HG02759 (cell line): ENCODE measurements around the gene HMGN1.
A peak's percentile ranks its signal among the peaks of the same experiment; 100 is the strongest.

Experiments
- ATAC-seq: cut with Tn5 transposase; IDR thresholded peaks from one replicate; pipeline ENCODE4 v1.9.1; 2021; ENCODE audit warnings: mild to moderate bottlenecking, moderate library complexity; ENCODE audit not compliant: unreplicated experiment

The HMGN1 gene

DNA sequence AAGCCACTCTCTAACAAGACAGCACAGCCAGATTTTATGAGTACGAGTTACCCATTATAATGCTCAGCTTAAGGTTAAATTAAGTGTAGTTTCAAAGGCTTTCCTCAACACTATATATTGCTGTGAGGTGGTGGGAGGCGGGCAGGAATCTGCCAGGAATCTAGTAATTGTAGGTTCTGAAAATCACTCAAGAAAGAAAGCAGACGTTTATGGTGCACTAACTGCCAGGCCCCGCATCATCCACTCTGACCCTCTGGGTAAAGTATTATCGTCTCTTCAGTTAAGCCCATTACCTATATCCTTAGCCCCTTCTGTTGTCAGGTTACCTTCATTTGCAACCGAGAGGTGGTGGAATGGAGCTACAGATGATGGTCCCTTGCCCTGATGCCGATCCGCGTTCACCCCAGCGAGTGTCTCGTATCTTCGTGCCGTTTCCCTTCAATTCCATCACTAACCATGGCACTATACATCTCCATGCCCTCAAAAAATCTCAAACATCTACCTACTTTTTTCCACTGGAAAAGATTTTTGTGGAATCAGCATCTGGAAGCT is 12.4 kb downstream of the HMGN1 start:
- no peak for ATAC-seq

DNA sequence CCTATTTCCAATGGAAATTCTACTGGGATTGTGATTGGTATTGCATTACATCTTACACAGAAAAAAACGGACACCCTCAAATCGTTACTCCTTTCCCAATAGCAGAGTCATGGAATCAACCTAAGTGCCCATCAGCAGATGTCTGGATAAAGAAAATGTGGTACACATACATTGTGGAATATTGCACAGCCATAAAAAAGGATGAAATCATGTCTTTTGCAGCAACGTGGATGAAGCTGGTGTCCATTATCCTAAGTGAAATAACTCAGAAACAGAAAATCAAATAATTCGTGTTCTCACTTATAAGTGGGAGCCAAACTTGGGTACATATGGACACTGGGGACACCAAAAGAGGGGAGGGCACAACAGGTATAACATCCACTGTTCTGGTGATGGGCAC is 14.3 kb downstream of the HMGN1 start:
- no peak for ATAC-seq

DNA sequence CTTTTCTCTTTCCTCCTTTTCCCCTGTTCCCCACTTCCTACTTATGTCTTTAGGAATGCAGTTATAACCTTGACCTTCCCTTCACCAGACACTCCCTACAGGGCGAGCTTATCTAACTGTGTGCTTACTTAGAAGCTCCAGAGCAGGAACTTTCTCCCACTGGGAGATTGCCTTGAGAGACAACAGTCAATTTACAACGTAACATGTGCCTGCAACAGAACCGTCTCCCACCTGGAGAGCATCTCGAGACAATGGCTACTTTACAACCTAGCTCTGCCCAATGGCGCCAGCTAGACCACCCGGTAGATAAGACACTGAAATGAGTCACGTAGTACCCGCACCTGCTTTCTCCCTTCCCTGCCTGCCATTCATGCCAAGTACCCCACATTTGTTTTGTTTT is 16.7 kb downstream of the HMGN1 start:
- no peak for ATAC-seq

DNA sequence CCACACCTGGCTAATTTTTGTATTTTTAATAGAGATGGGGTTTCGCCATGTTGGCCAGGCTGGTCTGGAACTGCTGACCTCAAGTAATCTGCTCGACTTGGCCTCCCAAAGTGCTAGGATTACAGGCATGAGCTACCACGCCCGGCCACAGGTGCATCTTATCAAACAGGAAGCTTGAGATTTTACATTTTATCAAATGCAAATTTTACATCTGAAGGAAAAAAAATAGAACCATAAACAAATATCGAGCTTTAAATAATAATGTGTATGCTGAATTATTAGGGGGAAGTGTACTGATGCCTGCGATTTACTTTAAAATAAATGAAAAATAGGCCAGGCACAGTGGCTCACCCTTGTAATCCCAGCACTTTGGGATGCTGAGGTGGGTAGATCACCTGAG is 18.9 kb downstream of the HMGN1 start:
- no peak for ATAC-seq

DNA sequence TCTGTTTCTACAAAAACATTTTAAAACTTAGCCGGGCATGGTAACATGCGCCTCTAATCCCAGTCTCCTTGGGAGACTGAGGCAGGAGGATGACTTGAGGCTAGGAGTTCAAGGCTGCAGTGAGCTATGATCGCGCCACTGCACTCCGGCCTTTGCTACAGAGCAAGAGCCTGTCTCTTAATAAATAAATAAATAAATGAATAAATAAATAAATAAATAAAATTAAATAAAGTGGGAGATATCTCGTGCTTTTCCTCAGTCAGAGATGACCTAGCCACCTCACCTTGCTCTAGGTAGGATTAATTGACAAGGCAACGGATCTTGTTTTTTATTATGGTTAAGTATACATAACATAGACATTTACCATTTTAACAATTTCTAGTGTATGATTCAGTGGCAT is 21.2 kb downstream of the HMGN1 start:
- ATAC-seq: no peak

DNA sequence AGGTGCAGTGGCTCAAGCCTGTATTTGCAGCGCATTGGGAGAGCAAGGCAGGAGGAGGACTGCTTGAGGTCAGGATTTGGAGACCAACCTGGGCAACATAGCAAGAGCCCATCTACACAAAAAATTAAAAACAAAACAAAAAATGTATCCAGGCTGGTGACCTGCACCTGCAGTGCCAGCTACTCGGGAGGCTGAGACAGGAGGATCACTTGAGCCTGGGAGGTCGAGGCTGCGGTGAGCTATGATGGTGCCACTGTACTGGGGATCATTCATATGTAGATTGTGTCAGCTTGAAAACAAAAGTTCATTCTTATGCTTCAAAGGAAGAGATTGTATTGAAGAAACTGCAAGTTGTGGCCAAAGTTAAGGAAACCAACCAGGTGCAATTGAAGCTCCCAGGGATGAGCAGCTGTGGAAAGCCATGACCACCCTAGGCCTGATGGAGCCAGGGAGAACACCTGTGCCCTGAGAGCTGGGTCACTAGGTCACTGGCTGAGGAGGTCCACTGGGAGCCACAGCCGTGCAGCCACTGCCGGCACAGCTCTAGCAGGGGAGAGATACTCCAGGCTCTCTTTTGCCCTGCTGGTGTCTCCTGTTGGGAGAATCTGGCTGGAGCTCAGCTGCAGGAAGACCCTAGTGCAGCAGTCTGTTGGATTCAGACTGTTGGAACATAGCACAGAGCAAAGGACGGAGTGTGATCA is 22.1 kb downstream of the HMGN1 start:
- no peak for ATAC-seq

DNA sequence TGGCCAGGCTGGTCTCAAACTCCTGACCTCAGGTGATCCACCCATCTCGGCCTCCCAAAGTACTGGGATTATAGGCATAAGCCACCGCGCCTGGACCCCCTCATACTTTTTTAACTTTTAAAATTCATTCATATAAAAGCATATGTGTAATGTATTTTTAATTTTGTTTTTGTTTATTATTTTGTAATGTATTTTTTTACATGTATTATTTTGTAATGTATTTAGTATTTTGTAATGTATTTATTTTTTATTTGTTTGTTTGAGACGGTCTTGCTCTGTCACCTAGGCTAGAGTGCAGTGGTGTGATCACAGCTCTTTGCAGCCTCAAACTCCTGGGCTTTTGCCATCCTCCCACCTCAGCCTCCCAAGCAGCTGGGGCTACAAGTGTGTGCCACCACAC is 23.4 kb downstream of the HMGN1 start:
- no peak for ATAC-seq

DNA sequence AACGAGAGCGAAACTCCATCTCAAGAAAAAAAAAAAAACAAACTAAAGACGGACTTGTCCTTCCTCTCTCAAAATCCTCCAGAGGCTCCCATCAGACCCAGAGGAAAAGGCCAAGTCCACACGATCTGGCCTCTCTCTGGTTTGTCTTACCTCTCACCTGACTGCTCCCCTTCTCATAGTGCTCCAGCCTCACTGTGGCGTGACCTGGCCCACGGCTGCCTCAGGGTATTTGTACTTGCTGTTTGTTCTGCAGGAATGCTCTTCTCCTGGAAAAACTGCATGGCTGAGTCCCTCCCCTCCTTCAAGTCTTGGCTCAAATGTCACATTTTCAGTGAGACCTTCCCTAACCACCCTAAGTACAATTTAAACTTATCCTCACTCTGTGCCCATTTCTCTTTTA is 27.5 kb downstream of the HMGN1 start:
- no peak for ATAC-seq

DNA sequence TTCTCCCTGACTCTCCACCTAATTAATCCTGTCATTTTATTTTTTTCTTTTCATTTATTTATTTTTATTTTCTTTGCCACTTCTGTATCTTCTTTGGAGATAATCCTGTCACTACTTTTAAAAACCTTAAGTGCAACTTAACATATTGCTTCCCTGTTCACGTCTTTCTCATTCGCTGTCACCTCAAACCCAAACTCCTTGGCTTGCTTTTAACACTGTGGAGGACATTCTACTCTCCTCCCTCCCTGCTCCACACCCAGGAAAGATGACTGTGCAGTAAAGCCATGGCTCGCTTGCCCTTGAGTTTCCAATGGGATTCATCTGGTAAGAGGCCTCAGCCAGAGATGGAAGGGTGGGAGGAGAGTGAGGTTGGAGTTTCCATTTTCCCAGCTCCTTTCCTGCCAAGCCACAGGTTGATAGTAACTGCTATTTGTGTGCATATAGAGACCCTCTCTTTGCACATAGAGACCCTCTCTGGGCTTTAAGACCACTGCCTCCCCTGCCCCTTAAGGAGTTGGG is 29.0 kb downstream of the HMGN1 start:
- ATAC-seq: no peak

DNA sequence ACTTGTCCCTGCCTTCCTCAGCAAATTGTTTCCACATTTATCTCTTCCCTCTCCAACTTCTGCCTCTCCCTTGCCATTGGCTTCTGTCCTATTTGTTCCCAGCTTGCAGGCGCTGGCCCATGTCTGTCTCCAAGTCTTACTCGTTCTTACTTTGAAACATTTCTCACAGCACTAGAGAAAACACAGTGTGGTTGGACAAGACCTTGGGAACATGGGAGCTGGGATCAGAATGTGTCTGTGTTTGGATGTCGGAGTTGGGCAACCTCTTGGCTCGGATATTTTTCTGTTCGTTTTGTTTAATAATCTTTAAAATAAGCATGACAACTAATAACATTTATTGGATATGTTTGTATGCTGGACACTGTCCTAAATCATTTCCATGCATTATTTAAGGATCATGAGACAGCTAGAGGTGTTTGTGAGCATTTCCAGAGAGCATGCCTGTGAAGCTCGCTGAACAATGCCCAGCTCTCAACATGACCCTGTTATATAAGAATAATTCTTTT is 29.6 kb downstream of the HMGN1 start:
- ATAC-seq: no peak

DNA sequence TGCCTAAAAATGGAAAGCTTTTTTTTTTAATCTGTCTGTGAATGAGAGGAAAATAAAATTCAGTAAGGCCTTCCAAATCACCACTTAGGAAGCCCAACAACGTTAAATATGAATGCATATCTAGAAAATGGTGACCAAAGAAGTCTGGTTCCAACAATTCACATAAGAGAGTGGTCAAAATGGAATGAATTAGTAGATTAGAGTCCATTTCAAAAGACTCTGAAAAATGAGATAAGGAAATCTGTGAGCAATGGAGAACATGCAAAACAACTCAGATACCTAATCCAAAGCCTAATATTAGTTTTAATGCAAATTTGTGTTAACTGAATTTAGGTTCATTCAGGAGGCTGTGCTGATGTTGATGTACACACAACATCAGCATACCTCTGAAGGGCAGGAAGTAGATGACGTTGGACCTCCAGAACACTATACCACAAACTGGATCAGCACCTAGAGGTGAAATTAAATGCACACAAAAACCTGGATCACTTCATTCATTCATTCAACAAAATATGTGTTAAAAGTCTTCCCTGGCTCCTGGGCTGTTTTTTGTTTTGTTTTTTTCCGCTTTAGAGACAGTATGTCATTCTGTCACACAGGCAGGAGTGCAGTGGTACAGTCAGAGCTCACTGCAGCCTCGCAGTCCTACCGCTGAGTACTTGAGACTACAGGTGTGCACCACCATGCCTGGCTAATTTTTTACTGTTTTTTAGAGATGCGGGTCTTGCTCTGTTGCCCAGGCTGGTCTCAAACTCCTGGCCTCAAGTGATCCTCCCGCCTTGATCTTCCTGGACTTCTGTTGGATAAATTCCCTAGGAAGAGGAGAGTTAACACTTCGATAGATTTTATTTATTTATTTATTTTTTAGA is 30.6 kb downstream of the HMGN1 start:
- ATAC-seq: no peak

DNA sequence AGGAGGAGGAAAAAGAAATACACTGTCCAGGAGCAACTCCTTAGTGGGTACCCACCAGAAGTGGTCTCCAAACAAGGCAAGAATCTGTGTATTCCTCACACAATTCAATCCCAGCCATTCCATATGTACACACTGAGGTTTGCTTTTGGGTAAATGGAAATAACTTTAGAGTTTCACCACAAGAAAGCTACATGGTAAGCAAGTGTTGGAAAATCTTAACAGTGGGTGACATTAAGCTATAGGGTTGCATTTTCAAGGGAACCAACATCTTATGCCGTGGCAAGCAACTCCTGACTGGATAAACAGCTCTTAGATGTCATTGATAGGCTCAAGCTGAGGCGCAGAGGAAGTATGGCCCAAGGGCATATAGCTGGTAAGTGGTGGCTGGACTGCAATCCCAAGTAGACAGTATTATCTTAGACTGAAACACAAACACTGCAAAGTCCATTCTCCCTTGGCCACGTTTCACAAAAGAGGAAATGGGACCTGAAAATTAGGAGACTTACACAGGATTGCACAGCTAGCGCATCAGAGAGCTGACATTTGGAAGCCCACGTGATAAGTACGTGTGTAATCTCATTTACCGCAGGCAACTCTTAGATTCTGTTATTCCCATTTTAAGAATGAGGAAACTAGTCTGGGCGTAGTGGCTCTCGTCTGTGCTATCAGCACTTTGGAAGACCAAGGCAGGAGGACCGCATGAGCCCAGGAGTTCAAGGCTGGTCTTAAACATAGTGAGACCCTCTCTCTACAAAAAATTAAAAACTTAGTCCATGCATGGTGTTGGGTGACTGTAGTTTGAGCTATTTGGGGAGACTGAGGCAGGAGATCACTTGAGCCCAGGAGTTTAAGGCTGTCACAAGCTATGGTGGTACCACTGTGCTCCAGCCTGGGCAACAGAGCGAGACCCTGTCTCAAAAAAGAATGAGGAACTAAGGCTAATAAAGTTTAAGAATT is 31.5 kb downstream of the HMGN1 start:
- no peak for ATAC-seq

DNA sequence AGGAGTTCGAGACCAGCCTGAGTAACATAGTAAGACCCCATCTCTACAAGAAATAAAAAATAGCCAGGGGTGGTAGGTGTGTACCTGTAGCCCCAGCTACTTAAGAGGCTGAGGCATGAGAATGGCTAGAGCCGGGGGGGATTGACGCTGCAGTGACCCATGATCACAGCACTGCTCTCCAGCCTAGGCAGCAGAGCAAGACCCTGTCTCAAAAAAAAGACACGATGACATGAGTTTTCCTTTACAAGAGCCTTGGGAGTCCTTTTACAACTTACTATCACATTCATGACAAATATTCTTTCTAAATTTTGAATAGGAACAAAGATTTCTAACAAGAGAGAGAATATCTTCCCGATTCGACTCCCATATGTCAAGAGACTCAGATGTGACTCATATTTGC is 32.2 kb downstream of the HMGN1 start:
- no peak for ATAC-seq

DNA sequence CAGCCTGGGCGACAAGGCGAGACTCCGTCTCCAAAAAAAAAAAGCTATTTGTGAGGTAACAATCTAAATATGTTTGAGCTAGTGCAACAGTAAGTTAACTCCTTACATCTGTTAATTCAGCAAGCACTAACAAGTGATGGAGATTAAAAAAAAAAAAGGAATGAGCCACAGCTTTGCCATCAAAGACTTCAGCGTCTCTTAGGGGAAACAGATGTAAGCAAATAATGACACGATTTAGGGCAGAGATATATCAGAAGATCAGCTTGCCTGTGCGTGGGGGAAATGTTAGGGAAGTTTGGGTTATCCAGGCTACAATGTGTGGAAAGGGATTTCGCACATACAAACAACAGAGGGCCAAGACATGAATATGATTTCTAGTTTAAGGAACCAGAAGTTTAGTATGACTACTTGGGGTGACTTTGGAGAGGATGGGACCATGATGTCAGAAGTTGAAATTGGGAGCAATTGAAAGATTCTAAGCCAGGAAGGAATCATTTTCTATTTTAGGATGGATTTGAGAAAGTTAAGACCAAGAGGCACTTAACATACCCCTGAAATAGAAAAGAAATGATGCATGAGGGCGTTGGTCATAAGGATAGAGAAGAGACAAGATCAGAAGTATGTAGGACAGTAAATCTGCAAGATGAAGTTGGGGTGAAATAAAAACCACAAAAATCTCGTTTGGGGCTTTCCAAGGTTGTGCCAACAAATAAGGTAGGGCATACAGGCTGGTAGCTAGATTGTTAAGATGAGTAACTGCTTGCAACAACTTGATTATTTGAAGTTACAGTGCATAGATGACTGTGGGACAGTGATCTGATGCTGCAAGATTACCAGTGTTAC is 33.1 kb downstream of the HMGN1 start:
- no peak for ATAC-seq

DNA sequence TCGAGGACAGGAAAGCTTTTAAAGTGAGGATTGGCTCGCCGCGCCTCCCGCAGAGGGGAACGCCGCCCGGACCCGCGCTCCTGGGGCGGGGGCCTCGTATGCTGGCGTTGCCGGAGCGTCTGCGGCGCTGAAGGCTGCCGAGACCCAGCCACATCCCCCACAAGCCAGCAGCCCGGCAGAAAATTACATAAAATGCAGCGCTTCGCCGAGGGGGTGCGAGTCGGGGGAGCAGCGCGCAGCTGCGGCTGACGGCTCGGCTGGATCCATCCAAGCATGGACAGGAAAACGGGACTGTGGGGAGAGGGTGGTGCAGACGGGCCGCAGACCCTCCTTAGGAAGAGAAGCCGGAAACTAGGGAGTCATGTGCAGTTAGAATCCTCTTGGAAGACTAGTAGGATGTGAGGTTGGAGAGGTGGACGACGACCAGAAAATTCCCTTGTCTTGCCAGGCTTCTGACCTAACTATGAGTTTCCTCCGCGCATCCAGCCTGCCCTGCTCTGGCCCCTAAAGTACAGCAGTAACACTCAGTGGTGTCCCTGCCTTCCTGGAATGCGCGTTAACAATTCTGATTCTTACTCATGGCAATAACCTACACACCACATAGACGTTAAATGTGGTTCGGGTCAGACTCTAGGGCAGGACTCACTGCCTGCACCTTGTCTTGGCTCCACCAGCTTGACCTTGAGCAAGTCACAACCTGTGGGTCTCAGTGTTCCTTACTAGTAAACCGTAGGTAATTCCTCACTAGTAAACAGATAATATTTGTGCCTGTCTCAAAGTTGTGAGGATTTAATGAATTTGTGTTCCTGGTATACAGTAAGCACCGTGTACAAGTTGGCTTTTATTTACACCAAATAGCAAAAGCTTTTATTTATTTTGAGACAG is 34.5 kb downstream of the HMGN1 start:
- peak; percentile 14 for ATAC-seq

DNA sequence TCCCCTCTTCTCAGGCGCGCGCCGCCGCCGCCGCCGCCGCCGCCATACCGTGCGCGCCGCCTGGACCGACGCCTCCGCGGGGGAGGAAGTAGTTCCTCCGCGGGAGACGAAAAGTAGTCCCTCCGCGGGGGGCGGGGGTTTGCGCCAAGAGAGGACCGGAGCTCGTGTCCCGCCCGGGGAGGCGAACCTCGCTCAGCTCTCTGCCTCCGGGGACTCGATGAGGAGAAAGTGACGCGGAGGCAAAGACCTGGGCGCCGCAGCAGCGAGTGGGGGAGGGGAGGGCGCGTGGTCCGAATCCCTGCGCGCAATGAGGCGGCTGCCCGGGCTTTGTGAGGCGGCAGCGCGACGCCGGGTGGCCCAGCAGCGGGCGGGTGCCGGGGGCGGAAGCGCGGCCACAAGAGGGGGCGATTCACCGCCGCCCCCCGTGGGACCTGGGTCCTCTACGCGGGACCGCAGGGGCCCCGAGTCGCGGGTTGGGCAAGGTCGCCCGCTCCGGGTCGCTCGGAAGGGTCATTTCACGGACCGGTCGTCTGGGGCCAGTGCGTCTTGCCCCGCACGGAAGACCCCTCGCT is 35.2 kb downstream of the HMGN1 start, which contains the start of gene BRWD1:
Gene BRWD1 (minus strand): TSS at position 62 of the 572 bp plus-strand sequence. CDS start 141 bp downstream, outside the sequence.
- peak; percentile 56 for ATAC-seq

DNA sequence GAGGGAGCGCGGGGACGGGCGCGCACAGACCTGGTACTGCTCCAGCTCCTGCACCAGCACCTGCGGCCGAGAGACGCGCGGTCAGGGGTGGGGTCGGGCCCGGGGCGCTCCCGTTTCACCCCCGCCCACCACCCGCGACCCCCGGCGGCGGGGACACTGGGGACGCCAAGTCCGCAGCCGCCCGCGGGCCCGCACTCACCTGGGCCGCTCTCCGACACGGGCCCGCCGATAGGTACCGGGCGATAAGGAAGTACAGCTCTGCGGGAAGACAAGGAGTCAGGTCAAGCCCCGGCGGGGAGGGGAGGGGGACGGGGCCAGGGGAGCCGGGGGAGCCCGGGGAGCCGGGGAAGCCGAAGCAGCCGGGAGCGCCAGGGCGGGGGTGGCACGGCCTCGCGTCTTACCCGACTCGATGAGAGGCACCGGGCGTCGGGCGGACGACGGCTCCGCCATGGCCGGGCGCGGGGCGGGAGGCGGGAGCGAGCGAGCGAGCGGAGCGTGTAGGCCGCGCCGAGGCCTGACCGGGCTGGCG is 35.8 kb downstream of the HMGN1 start:
- peak; percentile 2 for ATAC-seq
